NCI-H2171 (cell line): Measurements from ENCODE around the gene TM9SF2.

Experiments
- DNase-seq: peaks from one replicate; lab custom pipeline; 2025; lab: John Stamatoyannopoulos, UW

The TM9SF2 gene

GRCh38 chr13:99577934-99578917, 77.0 kb downstream of the TM9SF2 start:
- DNase-seq, result no peak

GRCh38 chr13:99580500-99581268, 79.4 kb downstream of the TM9SF2 start:
- no peak for DNase-seq

- no peak for DNase-seq
These were observed 81.2 kb downstream of the TM9SF2 start for GRCh38 chr13:99582511-99582910.

GRCh38 chr13:99585609-99586008, 84.3 kb downstream of the TM9SF2 start:
- no peak for DNase-seq

GRCh38 chr13:99587021-99587420, 85.7 kb downstream of the TM9SF2 start:
- DNase-seq, result no peak

- DNase-seq, result no peak
These were observed 86.8 kb downstream of the TM9SF2 start for GRCh38 chr13:99587893-99588606.

- no peak for DNase-seq
These were observed 88.3 kb downstream of the TM9SF2 start for GRCh38 chr13:99589575-99589974.

- DNase-seq, result no peak
These were observed 89.3 kb downstream of the TM9SF2 start for GRCh38 chr13:99590519-99591011.

- no peak for DNase-seq
These were observed 94.9 kb downstream of the TM9SF2 start for GRCh38 chr13:99596180-99596579.

GRCh38 chr13:99600318-99600717, 99.0 kb downstream of the TM9SF2 start:
- DNase-seq, result no peak

- DNase-seq, result no peak
These were observed 100.3 kb downstream of the TM9SF2 start for GRCh38 chr13:99601535-99601934.

GRCh38 chr13:99604636-99605035, 103.4 kb downstream of the TM9SF2 start:
- no peak for DNase-seq

GRCh38 chr13:99605420-99606323, 104.4 kb downstream of the TM9SF2 start:
- DNase-seq, result peak; percentile 18

GRCh38 chr13:99606324-99607066, 105.2 kb downstream of the TM9SF2 start, which contains the start of gene CLYBL:
TSS of gene CLYBL (plus strand) at chr13:99606690.
- DNase-seq, result peak; percentile 83

GRCh38 chr13:99608345-99608744, 107.1 kb downstream of the TM9SF2 start:
- DNase-seq, result no peak

GRCh38 chr13:99610702-99611289, 109.5 kb downstream of the TM9SF2 start:
- no peak for DNase-seq
